Lower leg skin (tissue), 3 donors: ENCODE results near the gene KIF17.

ENCODE experiments used
- POLR2A ChIP-seq, 2 donors: fragments of 450-650 bp; IDR thresholded peaks; one replicate each; pipeline ENCODE4 v1.6.1; 2016 to 2017; ENCODE audit warnings: antibody characterized with exemption in 2 of 2, mild to moderate bottlenecking in 1 of 2, moderate library complexity in 1 of 2
- TF ChIP-seq, protein P1 (sequence below), 3 donors: fragments of 450-650 bp; IDR thresholded peaks; one replicate each; pipeline ENCODE4 v1.5.1; 2016; ENCODE audit warnings: antibody characterized with exemption in 3 of 3, mild to moderate bottlenecking in 3 of 3, moderate library complexity in 2 of 3

- TF ChIP-seq, protein P1, sequence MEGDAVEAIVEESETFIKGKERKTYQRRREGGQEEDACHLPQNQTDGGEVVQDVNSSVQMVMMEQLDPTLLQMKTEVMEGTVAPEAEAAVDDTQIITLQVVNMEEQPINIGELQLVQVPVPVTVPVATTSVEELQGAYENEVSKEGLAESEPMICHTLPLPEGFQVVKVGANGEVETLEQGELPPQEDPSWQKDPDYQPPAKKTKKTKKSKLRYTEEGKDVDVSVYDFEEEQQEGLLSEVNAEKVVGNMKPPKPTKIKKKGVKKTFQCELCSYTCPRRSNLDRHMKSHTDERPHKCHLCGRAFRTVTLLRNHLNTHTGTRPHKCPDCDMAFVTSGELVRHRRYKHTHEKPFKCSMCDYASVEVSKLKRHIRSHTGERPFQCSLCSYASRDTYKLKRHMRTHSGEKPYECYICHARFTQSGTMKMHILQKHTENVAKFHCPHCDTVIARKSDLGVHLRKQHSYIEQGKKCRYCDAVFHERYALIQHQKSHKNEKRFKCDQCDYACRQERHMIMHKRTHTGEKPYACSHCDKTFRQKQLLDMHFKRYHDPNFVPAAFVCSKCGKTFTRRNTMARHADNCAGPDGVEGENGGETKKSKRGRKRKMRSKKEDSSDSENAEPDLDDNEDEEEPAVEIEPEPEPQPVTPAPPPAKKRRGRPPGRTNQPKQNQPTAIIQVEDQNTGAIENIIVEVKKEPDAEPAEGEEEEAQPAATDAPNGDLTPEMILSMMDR (IDR thresholded peaks at IDR 0.05) = no peak
- TF ChIP-seq POLR2A (IDR thresholded peaks at IDR 0.05) = no peak
Observed at GRCh38 chr1:20685741-20686140, 32.1 kb downstream of the KIF17 start.
